GM23338 (cell line): ENCODE measurements around the gene MPPE1. TPM values are rescaled to one million over a fixed set of nuclear protein-coding genes. Genes with fewer than 3 reads are reported as not detected.

Experiments
- ATAC-seq: fragments of 200-7000 bp; cut with Tn5 transposase; 3 replicates; pipeline ENCODE4 v1.9.1; 2020
- DNase-seq: peaks from one replicate; pipeline ENCODE4 v3.0.0-alpha.2; 2015; ENCODE audit warnings: low spot score
- H2AFZ ChIP-seq: fragments of 200-600 bp; sonication (generic); 2 replicates; pipeline ENCODE4 v1.8.0; 2016; ENCODE audit warnings: antibody characterized with exemption, mild to moderate bottlenecking, moderate library complexity
- H3F3A ChIP-seq: fragments of 200-600 bp; sonication (generic); replicated peaks from 2 replicates; pipeline ENCODE4 v1.8.0; 2017; ENCODE audit warnings: antibody characterized with exemption, mixed run types, low read depth
- H3K27ac ChIP-seq: fragments of 200-600 bp; sonication (generic); 2 replicates; pipeline ENCODE4 v1.6.1; 2016; ENCODE audit warnings: low read depth
- H3K27me3 ChIP-seq: fragments of 200-600 bp; sonication (generic); 2 replicates; pipeline ENCODE4 v1.8.0; 2016; ENCODE audit warnings: mild to moderate bottlenecking, mixed run types, moderate library complexity; ENCODE audit not compliant: insufficient read depth
- H3K36me3 ChIP-seq: fragments of 200-600 bp; sonication (generic); 2 replicates; pipeline ENCODE4 v1.8.0; 2016; ENCODE audit warnings: mild to moderate bottlenecking; ENCODE audit not compliant: insufficient read depth
- H3K4me1 ChIP-seq: fragments of 200-600 bp; sonication (generic); 2 replicates; pipeline ENCODE4 v1.8.0; 2016; ENCODE audit warnings: mild to moderate bottlenecking, moderate library complexity; ENCODE audit not compliant: insufficient read depth
- H3K4me2 ChIP-seq: fragments of 200-600 bp; sonication (generic); 2 replicates; pipeline ENCODE4 v1.7.1; 2017; ENCODE audit warnings: mixed run types
- H3K4me3 ChIP-seq: fragments of 200-600 bp; sonication (generic); 2 replicates; pipeline ENCODE4 v1.6.1; 2016; ENCODE audit warnings: mixed run types
- H3K79me2 ChIP-seq: fragments of 200-600 bp; sonication (generic); replicated peaks from 2 replicates; pipeline ENCODE4 v1.8.0; 2017; ENCODE audit warnings: mild to moderate bottlenecking; ENCODE audit not compliant: insufficient read depth
- H3K9me2 ChIP-seq: fragments of 200-600 bp; sonication (generic); 2 replicates; pipeline ENCODE4 v1.8.0; 2017; ENCODE audit not compliant: insufficient read depth
- H4K20me1 ChIP-seq: fragments of 200-600 bp; sonication (generic); replicated peaks from 2 replicates; pipeline ENCODE4 v1.8.0; 2017; ENCODE audit warnings: mild to moderate bottlenecking; ENCODE audit not compliant: insufficient read depth
- H3K27ac Mint-ChIP-seq: 2 replicates; pipeline ENCODE4 v1.8.0; 2020; ENCODE audit warnings: inconsistent platforms, mild to moderate bottlenecking, moderate library complexity, mixed read lengths
- H3K27me3 Mint-ChIP-seq: 3 replicates; pipeline ENCODE4 v1.8.0; 2022; ENCODE audit warnings: low read depth, mild to moderate bottlenecking, moderate library complexity, mixed read lengths, inconsistent platforms; ENCODE audit not compliant: insufficient read depth, poor library complexity
- H3K36me3 Mint-ChIP-seq: 3 replicates; pipeline ENCODE4 v1.8.0; 2021; ENCODE audit warnings: low read depth, mild to moderate bottlenecking, inconsistent platforms, moderate library complexity, mixed read lengths
- H3K4me1 Mint-ChIP-seq: 3 replicates; pipeline ENCODE4 v1.8.0; 2020; ENCODE audit warnings: mild to moderate bottlenecking, inconsistent platforms, mixed read lengths
- H3K4me3 Mint-ChIP-seq: 3 replicates; pipeline ENCODE4 v1.8.0; 2021; ENCODE audit warnings: moderate library complexity, mild to moderate bottlenecking, inconsistent platforms, mixed read lengths
- H3K9me3 Mint-ChIP-seq: 3 replicates; pipeline ENCODE4 v1.8.0; 2020; ENCODE audit warnings: moderate library complexity, mild to moderate bottlenecking, inconsistent platforms, mixed read lengths
- CREB1 ChIP-seq: fragments of 250-450 bp; sonication (Bioruptor Pico); IDR thresholded peaks from 2 replicates; pipeline ENCODE4 v1.5.0; 2020; ENCODE audit warnings: low read depth, mild to moderate bottlenecking, moderate library complexity
- ETS1 ChIP-seq: IDR thresholded peaks from 2 replicates; pipeline ENCODE4 v1.6.1; 2016; ENCODE audit warnings: antibody characterized with exemption
- EZH2 ChIP-seq: fragments of 200-600 bp; sonication (generic); IDR thresholded peaks from one replicate; pipeline ENCODE4 v1.8.0; 2017; ENCODE audit warnings: antibody characterized with exemption, mild to moderate bottlenecking, low read depth; ENCODE audit not compliant: unreplicated experiment
- EZH2phosphoT487 ChIP-seq: fragments of 200-600 bp; sonication (generic); IDR thresholded peaks from one replicate; pipeline ENCODE4 v1.8.1; 2018; ENCODE audit warnings: antibody characterized with exemption; ENCODE audit not compliant: unreplicated experiment
- JUNB ChIP-seq: IDR thresholded peaks from one replicate; pipeline ENCODE4 v1.6.1; 2016; ENCODE audit warnings: antibody characterized with exemption; ENCODE audit not compliant: unreplicated experiment
- NANOG ChIP-seq: IDR thresholded peaks from 2 replicates; pipeline ENCODE4 v1.6.1; 2016; ENCODE audit warnings: antibody characterized with exemption, borderline replicate concordance
- POLR2AphosphoS5 ChIP-seq: IDR thresholded peaks from 2 replicates; pipeline ENCODE4 v1.6.1; 2016; ENCODE audit warnings: antibody characterized with exemption, low read depth
- STAT1 ChIP-seq: IDR thresholded peaks from one replicate; pipeline ENCODE4 v1.6.1; 2016; ENCODE audit warnings: antibody characterized with exemption; ENCODE audit not compliant: unreplicated experiment
- polyA plus RNA-seq: library from polyadenylated mRNA; unstranded; fragments of >200 nt; fragmentation: Nextera tagmentation; extraction: Ambion mirVana; gene quantifications from 2 replicates; pipeline ENCODE4 v1.2.1, GENCODE V29; 2016
- total RNA-seq: library from RNA; depleted of rRNA; stranded (reverse); fragments of >200 nt; shearing (Covaris generic); gene quantifications from 2 replicates; pipeline ENCODE4 v1.2.3, GENCODE V29; 2014
- TF ChIP-seq, protein P1 (sequence below), 2 experiments: fragments of 200-600 bp in 1 of 2; sonication (generic) in 1 of 2; conservative IDR thresholded peaks; 2 replicates each; pipeline versions ENCODE4 v1.5.1 to v1.6.1; 2016 to 2017; ENCODE audit warnings: antibody characterized with exemption in 2 of 2, low read depth in 2 of 2, mild to moderate bottlenecking in 2 of 2, moderate library complexity in 1 of 2
- TF ChIP-seq, protein P2 (sequence below): IDR thresholded peaks from one replicate; pipeline ENCODE4 v1.6.1; 2018; ENCODE audit warnings: antibody characterized with exemption; ENCODE audit not compliant: unreplicated experiment

The MPPE1 gene
- total and polyA plus RNA-seq, 2 experiments from 2014 or later, result 18.8 to 24.6 TPM

DNA sequence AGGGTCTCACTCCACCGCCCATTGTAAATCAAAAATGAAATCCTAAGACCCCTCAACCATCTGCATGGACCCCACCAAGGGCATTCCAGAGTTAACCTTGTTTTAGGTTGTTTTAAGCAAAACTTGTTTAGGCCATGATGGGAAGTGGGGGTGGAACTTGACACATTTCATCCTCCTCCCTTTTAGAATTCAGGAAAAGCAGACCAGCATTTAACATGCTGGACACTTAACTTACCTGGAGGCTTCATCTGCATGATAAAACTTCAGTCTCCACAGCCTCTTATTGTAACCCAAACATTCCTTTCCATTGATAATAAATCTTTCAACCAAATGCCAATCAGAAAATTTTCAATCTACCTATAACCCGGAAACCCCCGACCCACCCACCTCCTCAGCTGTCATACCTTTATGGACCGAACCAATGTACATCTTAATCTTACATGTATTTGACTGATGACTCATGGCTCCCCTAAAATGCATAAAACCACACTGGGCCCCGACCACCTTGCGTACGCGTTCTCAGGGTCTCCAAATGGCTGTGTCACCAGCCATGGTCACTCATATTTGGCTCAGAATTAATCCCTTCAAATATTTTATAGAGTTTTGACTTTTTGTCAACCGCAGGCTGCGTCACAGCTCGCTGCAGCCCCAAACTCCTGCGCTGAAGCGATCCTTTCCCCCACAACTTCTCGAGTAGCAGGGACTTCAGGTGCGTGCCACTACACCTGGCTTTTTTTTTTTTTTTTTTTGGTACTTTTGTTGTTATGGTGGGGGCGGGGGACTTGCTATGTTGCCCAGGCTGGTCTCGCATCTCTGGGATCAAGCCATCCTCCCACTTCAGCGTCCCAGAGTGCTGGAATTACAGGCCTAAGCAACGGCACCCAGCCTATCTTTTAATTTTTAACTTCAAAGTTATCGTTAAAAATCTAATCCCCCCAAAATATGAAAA lies 917 bp downstream of the MPPE1 start:
- Histone ChIP-seq H3K4me1 (peaks cover 52% of the 10 kb centered on the region), H3K27me3 (peaks cover 10% of the 10 kb centered on the region; the same call in 1 of the 2 replicates), H3F3A (peaks cover 13% of the 10 kb centered on the region; the same call in 1 of the 2 replicates), H4K20me1 (no peaks in the 10 kb centered on the region), H3K4me3 (peak overlapping the region; percentile 78), H3K36me3 (no peaks in the 10 kb centered on the region), H3K79me2 (no peaks in the 10 kb centered on the region; the same call in 1 of the 2 replicates), H3K9me2 (no peaks in the 10 kb centered on the region), H2AFZ (peak overlapping the region; percentile 92; the same call in 1 of the 2 replicates), H3K27ac (peak overlapping the region; percentile 96), H3K4me2 (peak overlapping the region; percentile 86)
- ATAC-seq, result peak; percentile 27
- peaks cover 4% of the 10 kb centered on the region; the same call in 2 of the 3 replicates for H3K36me3 Mint-ChIP-seq
- H3K4me3 Mint-ChIP-seq, result peak overlapping the region; percentile 87
- peak overlapping the region; percentile 80 for H3K27ac Mint-ChIP-seq
- peaks cover 39% of the 10 kb centered on the region for H3K4me1 Mint-ChIP-seq
- no peaks in the 10 kb centered on the region for H3K9me3 Mint-ChIP-seq
- peak; percentile 44; the same call in 1 of the 2 replicates for TF ChIP-seq NANOG
- no peak for TF ChIP-seq ETS1
- DNase-seq, result peak; percentile 72
- peaks cover 19% of the 10 kb centered on the region for H3K27me3 Mint-ChIP-seq

DNA sequence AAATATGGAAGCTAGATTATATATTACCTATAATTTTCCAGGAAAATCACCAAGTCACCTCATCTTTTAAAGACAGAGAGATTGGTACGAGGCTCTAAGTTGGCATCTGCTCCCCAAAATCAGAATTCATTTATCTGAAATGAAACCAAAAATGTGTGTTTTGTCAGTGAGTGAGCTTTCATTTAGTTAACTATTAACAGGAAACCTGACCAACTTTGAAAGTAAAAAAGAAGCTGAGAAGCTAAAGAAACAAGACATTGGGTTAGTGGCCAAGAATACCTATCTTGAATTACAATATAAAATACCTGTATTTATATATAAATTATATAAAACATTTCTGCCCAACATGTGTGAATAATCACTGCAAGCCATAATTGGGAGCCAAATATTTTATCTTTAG lies 1.9 kb downstream of the MPPE1 start:
- peak overlapping the region; percentile 36; the same call in 1 of the 2 replicates for H3K4me3 ChIP-seq
- no peak overlapping the region for H3K27ac Mint-ChIP-seq
- peaks cover 18% of the 10 kb centered on the region for H3K27me3 Mint-ChIP-seq
- no peaks in the 10 kb centered on the region for H4K20me1 ChIP-seq
- H3K79me2 ChIP-seq, result no peaks in the 10 kb centered on the region; the same call in 1 of the 2 replicates
- peak overlapping the region; percentile 96 for H3K27ac ChIP-seq
- peaks cover 13% of the 10 kb centered on the region; the same call in 1 of the 2 replicates for H3F3A ChIP-seq
- no peak overlapping the region for H3K4me3 Mint-ChIP-seq
- H3K27me3 ChIP-seq, result peaks cover 10% of the 10 kb centered on the region; the same call in 1 of the 2 replicates
- H3K4me1 ChIP-seq, result peaks cover 55% of the 10 kb centered on the region
- H3K36me3 ChIP-seq, result no peaks in the 10 kb centered on the region
- H2AFZ ChIP-seq, result no peak overlapping the region
- H3K4me1 Mint-ChIP-seq, result peaks cover 45% of the 10 kb centered on the region
- peaks cover 8% of the 10 kb centered on the region for H3K36me3 Mint-ChIP-seq
- no peaks in the 10 kb centered on the region for H3K9me2 ChIP-seq
- no peak for ATAC-seq
- no peaks in the 10 kb centered on the region for H3K9me3 Mint-ChIP-seq
- peak overlapping the region; percentile 86 for H3K4me2 ChIP-seq
- DNase-seq, result no peak
- TF ChIP-seq EZH2phosphoT487 (no peak), JUNB (no peak), CREB1 (CRISPR knock-in tag) (no peak), STAT1 (no peak), POLR2AphosphoS5 (no peak), EZH2 (no peak), ETS1 (no peak)
- TF ChIP-seq, protein P1, sequence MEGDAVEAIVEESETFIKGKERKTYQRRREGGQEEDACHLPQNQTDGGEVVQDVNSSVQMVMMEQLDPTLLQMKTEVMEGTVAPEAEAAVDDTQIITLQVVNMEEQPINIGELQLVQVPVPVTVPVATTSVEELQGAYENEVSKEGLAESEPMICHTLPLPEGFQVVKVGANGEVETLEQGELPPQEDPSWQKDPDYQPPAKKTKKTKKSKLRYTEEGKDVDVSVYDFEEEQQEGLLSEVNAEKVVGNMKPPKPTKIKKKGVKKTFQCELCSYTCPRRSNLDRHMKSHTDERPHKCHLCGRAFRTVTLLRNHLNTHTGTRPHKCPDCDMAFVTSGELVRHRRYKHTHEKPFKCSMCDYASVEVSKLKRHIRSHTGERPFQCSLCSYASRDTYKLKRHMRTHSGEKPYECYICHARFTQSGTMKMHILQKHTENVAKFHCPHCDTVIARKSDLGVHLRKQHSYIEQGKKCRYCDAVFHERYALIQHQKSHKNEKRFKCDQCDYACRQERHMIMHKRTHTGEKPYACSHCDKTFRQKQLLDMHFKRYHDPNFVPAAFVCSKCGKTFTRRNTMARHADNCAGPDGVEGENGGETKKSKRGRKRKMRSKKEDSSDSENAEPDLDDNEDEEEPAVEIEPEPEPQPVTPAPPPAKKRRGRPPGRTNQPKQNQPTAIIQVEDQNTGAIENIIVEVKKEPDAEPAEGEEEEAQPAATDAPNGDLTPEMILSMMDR (conservative IDR thresholded peaks at IDR 0.05; ENCODE audit: low read depth in 2 of 2), result no peak
- TF ChIP-seq, protein P2, sequence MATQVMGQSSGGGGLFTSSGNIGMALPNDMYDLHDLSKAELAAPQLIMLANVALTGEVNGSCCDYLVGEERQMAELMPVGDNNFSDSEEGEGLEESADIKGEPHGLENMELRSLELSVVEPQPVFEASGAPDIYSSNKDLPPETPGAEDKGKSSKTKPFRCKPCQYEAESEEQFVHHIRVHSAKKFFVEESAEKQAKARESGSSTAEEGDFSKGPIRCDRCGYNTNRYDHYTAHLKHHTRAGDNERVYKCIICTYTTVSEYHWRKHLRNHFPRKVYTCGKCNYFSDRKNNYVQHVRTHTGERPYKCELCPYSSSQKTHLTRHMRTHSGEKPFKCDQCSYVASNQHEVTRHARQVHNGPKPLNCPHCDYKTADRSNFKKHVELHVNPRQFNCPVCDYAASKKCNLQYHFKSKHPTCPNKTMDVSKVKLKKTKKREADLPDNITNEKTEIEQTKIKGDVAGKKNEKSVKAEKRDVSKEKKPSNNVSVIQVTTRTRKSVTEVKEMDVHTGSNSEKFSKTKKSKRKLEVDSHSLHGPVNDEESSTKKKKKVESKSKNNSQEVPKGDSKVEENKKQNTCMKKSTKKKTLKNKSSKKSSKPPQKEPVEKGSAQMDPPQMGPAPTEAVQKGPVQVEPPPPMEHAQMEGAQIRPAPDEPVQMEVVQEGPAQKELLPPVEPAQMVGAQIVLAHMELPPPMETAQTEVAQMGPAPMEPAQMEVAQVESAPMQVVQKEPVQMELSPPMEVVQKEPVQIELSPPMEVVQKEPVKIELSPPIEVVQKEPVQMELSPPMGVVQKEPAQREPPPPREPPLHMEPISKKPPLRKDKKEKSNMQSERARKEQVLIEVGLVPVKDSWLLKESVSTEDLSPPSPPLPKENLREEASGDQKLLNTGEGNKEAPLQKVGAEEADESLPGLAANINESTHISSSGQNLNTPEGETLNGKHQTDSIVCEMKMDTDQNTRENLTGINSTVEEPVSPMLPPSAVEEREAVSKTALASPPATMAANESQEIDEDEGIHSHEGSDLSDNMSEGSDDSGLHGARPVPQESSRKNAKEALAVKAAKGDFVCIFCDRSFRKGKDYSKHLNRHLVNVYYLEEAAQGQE, result no peak
